Parathyroid adenoma (tissue), 2 donors: ENCODE data around the gene TNRC6C.
"Not testable (repeated sequence)": the region's sequence is repeated elsewhere in the genome, so short reads cannot be mapped to it uniquely, and the experiment has no call there.

Experiments
- H2AFZ ChIP-seq: fragments of 300-600 bp; sonication (generic); one replicate; pipeline ENCODE4 v1.7.0; 2017; ENCODE audit warnings: antibody characterized with exemption, mild to moderate bottlenecking
- H3K27ac ChIP-seq: fragments of 300-600 bp; sonication (generic); one replicate; pipeline ENCODE4 v1.7.0; 2017
- H3K27me3 ChIP-seq: fragments of 300-600 bp; sonication (generic); one replicate; pipeline ENCODE4 v1.7.0; 2017; ENCODE audit warnings: low read length; ENCODE audit not compliant: control insufficient read depth, insufficient read depth
- H3K36me3 ChIP-seq: fragments of 300-600 bp; sonication (generic); one replicate; pipeline ENCODE4 v1.7.0; 2017; ENCODE audit warnings: low read length; ENCODE audit not compliant: control insufficient read depth, insufficient read depth
- H3K4me1 ChIP-seq: fragments of 300-600 bp; sonication (generic); one replicate; pipeline ENCODE4 v1.7.0; 2017; ENCODE audit warnings: control low read depth
- H3K4me2 ChIP-seq: fragments of 300-600 bp; sonication (generic); one replicate; pipeline ENCODE4 v1.7.0; 2017; ENCODE audit warnings: low read length
- H3K4me3 ChIP-seq: fragments of 300-600 bp; sonication (generic); one replicate; pipeline ENCODE4 v1.7.0; 2017; ENCODE audit warnings: low read depth, low read length
- H3K79me2 ChIP-seq: fragments of 300-600 bp; sonication (generic); one replicate; pipeline ENCODE4 v1.7.0; 2017; ENCODE audit warnings: control low read depth
- H3K9ac ChIP-seq: fragments of 300-600 bp; sonication (generic); one replicate; pipeline ENCODE4 v1.7.0; 2017; ENCODE audit warnings: mild to moderate bottlenecking
- H3K9me3 ChIP-seq: fragments of 300-600 bp; sonication (generic); one replicate; pipeline ENCODE4 v1.7.0; 2017; ENCODE audit warnings: low read length; ENCODE audit not compliant: control insufficient read depth
- TF ChIP-seq, protein P1 (sequence below): fragments of 300-600 bp; sonication (generic); IDR thresholded peaks from one replicate; pipeline ENCODE4 v1.7.0; 2017; ENCODE audit warnings: antibody characterized with exemption, mild to moderate bottlenecking
- donor health status: primary hyperparathyroidism.

The TNRC6C gene

DNA sequence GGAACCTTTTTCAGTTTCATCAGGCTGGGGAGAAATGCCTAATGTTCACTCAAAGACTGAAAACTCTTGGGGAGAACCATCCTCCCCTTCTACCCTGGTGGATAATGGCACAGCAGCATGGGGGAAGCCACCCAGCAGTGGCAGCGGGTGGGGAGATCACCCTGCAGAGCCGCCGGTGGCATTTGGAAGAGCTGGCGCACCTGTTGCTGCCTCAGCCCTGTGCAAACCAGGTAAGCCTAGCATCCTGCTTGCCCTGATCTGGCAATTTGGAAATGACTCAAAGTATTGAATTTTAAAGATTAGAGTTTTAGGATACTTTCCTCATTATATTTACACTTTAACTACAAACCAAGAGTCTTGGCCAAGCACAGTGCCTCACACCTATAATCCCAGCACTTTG, 106.2 kb downstream of the TNRC6C start:
- Histone ChIP-seq H3K27ac (no peak overlapping the region), H3K4me1 (no peaks in the 10 kb centered on the region), H2AFZ (no peak overlapping the region), H3K9me3 (no peaks in the 10 kb centered on the region), H3K9ac (no peak overlapping the region), H3K27me3 (no peaks in the 10 kb centered on the region), H3K4me2 (no peak overlapping the region), H3K36me3 (no peaks in the 10 kb centered on the region), H3K4me3 (no peak overlapping the region), H3K79me2 (no peaks in the 10 kb centered on the region)
- TF ChIP-seq, protein P1, sequence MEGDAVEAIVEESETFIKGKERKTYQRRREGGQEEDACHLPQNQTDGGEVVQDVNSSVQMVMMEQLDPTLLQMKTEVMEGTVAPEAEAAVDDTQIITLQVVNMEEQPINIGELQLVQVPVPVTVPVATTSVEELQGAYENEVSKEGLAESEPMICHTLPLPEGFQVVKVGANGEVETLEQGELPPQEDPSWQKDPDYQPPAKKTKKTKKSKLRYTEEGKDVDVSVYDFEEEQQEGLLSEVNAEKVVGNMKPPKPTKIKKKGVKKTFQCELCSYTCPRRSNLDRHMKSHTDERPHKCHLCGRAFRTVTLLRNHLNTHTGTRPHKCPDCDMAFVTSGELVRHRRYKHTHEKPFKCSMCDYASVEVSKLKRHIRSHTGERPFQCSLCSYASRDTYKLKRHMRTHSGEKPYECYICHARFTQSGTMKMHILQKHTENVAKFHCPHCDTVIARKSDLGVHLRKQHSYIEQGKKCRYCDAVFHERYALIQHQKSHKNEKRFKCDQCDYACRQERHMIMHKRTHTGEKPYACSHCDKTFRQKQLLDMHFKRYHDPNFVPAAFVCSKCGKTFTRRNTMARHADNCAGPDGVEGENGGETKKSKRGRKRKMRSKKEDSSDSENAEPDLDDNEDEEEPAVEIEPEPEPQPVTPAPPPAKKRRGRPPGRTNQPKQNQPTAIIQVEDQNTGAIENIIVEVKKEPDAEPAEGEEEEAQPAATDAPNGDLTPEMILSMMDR, result no peak

- H3K27me3 ChIP-seq, H3K4me1 ChIP-seq, H3K79me2 ChIP-seq, H3K4me2 ChIP-seq, H3K9me3 ChIP-seq, H3K9ac ChIP-seq, H2AFZ ChIP-seq, H3K4me3 ChIP-seq, H3K27ac ChIP-seq, H3K36me3 ChIP-seq: not testable (repeated sequence)
Observed at GRCh38 chr17:78066976-78067375, 108.5 kb downstream of the TNRC6C start.

DNA sequence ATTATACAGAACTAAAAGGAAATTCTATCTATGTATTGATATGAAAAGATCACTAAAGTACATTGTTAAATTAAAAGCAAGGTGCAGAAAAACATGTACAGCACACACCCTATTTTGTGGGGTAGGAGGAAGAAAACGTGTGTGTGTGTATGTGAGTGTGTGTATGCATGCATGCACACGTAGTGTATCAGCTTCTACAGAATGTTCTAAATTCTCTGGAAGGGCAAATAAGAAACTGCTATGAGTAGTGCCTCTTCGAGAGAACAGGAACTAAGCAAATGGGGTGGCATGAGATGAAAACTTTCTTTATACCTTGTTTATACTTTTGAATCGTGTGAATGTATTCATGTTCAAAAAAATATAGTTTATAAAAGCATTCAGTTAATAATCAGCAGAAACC, 111.2 kb downstream of the TNRC6C start:
- Histone ChIP-seq H3K9ac (no peak overlapping the region), H3K4me2 (no peak overlapping the region), H3K79me2 (no peaks in the 10 kb centered on the region), H2AFZ (no peak overlapping the region), H3K4me1 (no peaks in the 10 kb centered on the region), H3K27ac (no peak overlapping the region), H3K9me3 (no peaks in the 10 kb centered on the region), H3K36me3 (no peaks in the 10 kb centered on the region), H3K4me3 (no peak overlapping the region), H3K27me3 (no peaks in the 10 kb centered on the region)
- TF ChIP-seq, protein P1, result no peak

DNA sequence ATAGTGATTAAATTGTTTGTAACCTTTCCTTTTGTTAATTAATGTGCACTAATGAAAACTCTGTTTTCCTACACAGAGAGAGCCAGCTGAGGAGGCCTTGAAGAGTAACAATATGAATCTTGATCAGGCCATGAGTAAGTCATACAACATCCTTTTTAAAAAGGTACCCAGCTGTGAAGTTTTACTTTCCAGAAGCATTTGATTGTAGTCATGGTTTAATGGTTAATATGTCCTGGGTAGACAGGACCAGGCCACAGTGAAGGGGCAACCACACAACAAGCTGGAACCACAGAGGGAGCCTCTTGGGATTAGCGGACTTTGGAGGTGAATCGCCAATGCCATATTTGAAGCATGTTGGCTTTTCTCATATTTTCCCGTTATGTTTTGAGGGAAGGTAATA, 114.5 kb downstream of the TNRC6C start:
- H3K27me3 ChIP-seq, result no peaks in the 10 kb centered on the region
- H3K9me3 ChIP-seq, result no peaks in the 10 kb centered on the region
- no peak overlapping the region for H3K4me3 ChIP-seq
- H3K79me2 ChIP-seq, result no peaks in the 10 kb centered on the region
- no peak overlapping the region for H3K27ac ChIP-seq
- H3K9ac ChIP-seq, result no peak overlapping the region
- TF ChIP-seq, protein P1, result no peak
- no peak overlapping the region for H3K4me2 ChIP-seq
- no peaks in the 10 kb centered on the region for H3K36me3 ChIP-seq
- H3K4me1 ChIP-seq, result no peaks in the 10 kb centered on the region
- H2AFZ ChIP-seq, result no peak overlapping the region

DNA sequence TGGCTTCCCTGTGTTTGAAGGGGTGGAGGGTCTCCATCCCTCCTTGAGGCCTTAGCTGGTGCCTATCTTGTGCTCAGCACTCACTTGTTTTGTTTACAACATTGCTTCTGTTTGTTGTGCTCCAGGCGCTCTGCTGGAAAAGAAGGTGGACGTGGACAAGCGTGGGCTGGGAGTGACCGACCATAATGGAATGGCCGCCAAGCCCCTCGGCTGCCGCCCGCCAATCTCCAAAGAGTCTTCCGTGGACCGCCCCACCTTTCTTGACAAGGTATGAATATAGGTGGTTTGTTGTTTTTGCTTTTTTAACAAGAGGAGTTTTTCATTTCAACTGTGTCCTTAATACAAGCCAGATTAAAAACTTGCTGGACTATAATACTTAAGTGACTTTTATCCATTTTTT, 116.5 kb downstream of the TNRC6C start:
- H3K27ac ChIP-seq, result no peak overlapping the region
- TF ChIP-seq, protein P1, result no peak

More for the DNA sequence above, 116.5 kb downstream of the TNRC6C start:
- Histone ChIP-seq H3K4me2 (no peak overlapping the region), H3K9ac (no peak overlapping the region), H3K4me1 (no peaks in the 10 kb centered on the region), H3K36me3 (no peaks in the 10 kb centered on the region), H2AFZ (no peak overlapping the region), H3K9me3 (no peaks in the 10 kb centered on the region), H3K4me3 (no peak overlapping the region), H3K27me3 (no peaks in the 10 kb centered on the region), H3K79me2 (no peaks in the 10 kb centered on the region)
